GM18861 (cell line): Measurements from ENCODE around the gene TMEM94.

ENCODE experiments used
- ATAC-seq: cut with Tn5 transposase; IDR thresholded peaks from one replicate; pipeline ENCODE4 v1.9.1; 2021; ENCODE audit not compliant: unreplicated experiment

The TMEM94 gene

DNA sequence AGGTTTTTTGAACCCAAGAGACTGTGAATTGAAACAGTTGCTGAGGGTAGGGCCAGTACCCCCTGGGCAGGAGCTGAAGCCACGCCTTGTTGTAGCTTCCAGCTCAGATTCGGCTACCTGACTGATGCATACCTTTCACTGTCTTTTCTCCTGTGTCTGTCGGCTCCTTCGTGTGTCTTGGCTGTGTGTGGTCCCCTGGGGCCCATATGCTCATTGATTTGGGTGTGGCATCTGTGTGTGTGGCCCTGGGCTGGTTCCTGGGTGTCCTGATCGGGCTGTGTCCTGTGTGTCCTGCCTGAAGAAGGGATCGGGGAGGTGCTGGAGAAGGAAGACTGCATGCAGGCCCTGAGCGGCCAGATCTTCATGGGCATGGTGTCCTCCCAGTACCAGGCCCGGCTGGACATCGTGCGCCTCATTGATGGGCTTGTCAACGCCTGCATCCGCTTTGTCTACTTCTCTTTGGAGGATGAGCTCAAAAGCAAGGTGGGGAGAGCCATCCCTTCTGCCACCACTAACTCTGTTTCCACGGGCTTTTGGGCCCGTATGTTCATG is 38.0 kb downstream of the TMEM94 start:
- no peak for ATAC-seq

- no peak for ATAC-seq
Measured at GRCh38 chr17:75496005-75496404, 39.6 kb downstream of the TMEM94 start.

DNA sequence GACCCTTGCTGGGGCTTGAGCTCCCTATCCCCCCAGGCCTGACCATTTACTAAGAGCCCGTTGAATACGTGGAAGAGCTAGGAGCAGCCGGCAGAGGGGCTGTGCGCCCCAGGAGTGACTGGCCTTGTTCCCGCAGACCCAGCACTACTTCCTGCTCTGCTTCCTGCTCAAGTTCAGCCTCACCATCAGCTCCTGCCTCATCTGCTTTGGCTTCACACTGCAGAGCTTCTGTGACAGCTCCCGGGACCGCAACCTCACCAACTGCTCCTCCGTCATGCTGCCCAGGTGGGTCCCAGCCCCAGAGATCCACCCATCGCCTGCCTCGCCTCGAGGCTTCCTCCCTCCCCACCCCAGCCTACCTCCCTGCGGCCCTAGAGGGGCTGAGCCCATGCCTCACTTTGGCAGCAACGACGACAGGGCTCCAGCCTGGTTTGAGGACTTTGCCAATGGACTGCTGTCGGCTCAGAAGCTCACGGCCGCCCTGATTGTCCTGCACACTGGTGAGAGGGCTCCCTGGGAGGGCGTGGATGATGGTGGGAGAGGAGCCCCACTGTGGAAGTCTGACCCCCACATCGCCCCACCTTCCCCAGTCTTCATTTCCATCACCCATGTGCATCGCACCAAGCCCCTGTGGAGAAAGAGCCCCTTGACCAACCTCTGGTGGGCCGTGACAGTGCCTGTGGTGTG is 41.7 kb downstream of the TMEM94 start:
- no peak for ATAC-seq

GRCh38 chr17:75498726-75499213 is 42.3 kb downstream of the TMEM94 start:
- no peak for ATAC-seq

DNA sequence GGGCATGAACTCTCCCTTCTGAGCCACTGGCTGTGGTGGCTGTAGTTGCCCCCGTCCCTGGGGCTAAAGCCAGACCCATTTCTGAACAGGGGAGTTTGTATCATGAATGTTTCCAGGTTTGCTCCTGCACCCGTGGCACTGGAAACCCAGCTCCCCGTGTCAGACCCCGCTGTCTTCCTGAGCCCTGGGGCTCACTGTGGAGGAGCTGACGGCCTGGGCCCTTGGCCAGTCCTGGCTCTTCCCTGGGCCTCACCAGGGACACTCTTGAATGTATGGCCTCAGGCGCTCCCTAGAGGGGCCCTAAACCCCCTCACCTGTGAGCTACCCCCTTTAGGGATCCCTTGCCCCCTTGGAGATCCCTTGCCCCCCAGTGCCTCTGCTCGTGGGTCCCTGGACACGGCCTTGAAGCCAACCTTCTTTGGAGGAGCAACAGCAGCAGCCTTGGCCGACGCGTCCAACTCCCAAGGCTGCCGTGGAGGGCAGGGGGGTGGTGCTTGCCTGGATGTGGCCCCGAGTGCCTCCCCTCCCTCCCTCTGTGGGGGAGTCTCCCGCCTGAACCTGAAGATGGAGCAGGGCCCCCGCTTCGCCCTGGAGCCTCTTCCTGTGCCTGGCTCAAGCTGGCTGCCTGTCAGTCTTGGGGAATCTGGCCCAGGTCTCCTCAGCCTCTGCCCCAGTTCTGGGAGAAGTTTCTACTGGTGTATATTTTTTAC is 43.0 kb downstream of the TMEM94 start:
- ATAC-seq, result no peak

DNA sequence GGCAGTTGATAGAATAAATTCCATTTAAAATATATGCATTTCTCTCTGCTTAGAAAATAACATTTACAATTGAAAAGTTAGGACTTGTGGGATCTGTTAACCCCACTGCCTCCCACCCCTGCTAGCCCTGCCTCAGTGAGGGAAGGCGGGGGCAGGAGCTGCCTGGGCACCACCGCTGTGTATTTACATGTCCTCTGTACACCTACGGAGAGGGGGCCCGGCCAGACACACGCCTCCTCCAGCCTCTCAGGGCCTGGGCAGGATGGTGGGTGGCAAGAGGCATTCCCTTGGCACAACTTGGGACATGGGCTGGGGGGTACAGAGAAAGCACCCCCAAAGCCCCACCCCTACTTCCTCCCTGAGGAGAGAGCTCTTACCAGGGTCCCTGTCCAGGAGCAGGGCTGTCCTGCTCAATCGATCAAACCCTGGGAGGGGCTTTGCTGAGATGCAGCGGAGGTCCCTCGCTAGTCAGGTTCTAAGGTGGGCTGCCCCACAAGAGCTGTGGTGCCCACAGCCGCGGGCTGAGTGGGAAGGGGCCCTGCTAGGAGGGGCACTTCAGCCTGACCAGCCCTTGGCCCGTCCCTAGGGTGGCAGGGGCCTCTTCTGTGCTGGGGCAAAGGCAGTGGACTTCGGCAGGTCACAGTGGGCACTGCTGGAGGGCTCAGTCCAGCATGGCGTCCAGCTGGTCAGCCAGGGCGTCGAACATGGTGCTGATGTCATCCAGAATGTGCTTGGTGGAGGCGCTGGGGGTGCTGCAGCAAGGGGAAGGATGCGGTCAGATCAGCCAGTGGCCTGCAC is 44.2 kb downstream of the TMEM94 start:
- no peak for ATAC-seq

DNA sequence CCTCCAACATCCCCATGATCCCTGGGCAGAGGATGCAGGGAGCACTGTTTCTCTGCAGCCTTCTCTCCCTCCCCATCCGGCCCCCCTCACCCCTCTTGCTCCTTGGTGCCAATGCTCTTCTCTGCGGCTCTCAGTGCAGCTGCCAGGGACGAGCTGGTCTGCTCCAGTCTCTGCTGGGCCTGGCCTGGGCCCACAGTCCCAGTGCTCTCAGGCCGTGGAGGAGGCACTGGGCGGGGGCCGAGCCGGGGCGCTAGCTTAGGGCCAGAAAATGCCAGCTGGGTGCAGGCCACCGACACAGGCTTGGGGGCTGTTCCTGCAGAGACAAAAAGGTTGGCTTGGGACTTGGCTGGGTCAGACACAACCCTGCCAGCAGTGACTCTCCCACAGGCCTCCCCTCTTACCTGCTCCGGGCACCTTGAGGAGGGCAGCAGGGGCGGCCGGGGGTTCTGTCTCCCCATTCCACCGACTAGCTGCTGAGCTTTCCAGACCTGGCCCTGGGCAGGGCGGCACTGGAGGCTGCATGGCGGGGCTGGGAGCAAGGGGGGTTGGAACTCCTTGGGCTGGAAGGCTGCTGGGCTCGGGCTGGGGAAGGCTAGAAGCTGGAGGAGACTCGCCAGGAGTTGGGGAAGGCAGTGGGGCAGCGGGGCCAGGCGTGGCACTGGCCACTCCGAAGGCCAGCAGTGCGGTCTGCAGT is 45.1 kb downstream of the TMEM94 start:
- no peak for ATAC-seq

GRCh38 chr17:75502072-75502720 is 45.8 kb downstream of the TMEM94 start:
- ATAC-seq, result no peak

DNA sequence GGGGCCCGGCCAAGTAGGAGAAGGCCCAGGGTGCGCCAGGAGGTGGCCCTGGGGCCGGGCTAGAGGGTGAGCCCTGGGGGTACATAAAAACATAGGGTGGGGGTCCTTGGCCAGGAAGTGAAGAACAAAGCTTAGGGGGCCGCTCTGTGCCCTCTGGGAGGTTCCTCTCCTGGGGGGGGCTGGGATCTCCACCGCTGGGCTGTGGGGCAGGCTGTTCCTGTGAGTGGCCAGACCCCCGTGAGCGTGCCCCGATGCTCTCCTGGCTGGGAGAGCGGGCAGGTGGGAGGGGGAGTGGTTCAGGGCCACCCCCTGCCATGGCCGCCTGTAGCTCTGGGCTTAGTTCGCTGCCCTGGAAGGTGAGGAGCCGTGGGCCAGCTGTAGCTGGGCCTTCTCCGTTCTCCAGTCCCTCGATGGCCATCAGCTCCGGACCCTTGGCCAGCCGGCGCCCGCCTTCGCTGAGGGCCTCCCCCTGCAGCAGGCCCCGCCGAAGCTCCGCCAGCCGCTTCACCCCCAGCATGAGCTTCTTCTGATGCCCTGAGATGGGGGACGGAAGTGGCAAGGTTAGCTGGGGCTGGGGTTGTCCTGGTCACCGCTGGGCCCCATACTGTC is 46.4 kb downstream of the TMEM94 start:
- no peak for ATAC-seq

DNA sequence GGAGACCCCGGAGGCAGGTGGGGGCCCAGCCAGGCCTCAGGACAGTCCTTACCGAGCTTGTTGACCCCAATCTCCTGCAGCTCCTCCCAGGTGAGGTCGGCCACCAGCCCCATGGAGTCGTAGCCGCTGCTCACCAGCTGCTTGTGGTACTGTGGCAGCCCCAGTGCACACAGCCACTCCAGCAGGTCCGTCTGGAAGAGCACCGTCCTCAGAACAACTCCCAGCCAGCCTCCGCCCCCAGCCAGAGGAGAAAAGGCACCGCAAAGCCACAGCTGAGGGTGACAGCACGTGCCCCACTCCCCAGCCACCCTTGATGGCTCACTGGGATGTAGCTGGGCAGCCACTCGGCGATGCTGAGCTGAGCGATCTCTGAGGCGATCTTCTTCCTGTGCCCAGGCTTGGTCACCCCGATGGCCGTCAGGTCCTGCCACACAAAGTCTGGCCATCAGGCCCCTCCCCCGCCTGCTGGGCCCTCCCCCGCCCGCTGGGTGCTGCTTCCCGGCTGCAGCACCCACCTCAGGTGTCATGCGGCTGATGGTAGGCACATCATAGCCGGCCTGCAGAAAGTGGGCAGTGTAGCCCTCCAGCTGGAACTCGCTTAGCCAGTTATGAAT is 47.0 kb downstream of the TMEM94 start:
- no peak for ATAC-seq

DNA sequence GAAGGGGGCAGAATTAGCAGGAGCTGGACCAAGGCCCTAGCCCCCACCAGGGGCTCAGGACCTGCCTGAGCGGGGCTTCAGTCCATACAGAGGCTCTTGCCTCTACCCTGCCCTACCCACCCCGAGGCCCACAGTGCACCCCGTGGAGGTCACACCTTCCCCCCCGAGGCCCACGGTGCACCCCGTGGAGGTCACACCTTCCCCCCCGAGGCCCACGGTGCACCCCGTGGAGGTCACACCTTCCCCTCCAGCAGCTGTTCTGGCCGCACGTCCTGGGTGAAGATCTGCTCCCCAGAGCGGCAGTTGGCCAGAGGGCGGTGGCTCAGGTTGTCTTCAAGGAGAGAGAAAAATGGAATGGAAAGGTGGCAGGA is 47.5 kb downstream of the TMEM94 start:
- ATAC-seq, result no peak

DNA sequence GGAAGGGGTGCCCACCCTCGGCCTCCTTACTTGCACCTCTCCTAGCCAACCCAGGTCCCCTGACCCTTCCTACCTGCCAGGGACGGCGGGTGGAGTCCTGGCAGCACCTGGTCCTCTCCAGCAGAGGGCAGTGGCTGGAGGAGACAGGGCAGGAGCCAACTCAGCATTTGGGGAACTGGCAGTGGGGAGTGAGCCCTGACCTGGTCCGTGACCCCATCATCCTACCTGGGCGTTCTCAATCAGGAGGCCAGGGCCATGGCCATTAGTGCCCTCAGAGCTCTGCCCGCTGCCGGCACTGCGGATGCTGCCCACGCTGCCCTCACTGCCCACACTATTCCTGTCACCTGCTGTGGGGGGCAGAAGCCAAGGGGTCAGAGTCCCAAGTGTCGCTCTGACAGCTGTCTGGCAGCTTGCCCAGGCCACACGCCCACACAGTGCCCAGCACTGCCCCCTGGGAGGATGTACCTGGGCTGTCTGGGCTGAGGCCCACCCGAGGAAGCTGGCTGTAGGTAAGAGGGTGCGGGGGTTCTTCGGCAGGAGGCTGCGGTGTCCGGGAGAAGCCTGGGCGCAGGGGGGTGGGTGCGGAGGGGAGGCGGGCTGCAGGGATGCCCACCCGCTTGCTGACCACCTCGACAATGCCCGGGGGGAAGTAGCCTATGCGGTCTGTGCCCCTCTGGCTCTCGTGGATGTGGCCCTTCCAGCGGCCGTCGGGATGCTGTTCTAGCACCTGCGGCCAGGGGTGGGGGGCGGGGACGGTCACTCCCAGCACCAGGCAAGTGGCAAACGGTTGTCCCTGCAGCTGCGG is 48.1 kb downstream of the TMEM94 start:
- no peak for ATAC-seq

DNA sequence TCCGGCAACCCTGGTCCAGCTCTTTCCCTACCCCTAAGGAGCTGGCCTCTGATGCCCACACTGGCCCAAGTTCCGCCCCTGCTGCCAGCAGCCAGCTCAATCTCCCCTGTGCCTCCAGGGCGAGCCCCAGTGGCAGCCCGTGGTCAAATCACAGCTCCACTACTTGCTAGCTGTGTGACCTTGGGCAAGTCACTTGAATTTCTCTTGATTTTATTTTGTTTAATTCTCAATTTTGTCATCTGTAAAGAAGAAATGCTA is 48.6 kb downstream of the TMEM94 start:
- ATAC-seq, result no peak

- no peak for ATAC-seq
Measured at GRCh38 chr17:75505640-75506039, 49.2 kb downstream of the TMEM94 start.

- ATAC-seq, result no peak
Measured at GRCh38 chr17:75506134-75506533, 49.7 kb downstream of the TMEM94 start.

GRCh38 chr17:75506888-75507287 is 50.5 kb downstream of the TMEM94 start:
- ATAC-seq, result no peak

DNA sequence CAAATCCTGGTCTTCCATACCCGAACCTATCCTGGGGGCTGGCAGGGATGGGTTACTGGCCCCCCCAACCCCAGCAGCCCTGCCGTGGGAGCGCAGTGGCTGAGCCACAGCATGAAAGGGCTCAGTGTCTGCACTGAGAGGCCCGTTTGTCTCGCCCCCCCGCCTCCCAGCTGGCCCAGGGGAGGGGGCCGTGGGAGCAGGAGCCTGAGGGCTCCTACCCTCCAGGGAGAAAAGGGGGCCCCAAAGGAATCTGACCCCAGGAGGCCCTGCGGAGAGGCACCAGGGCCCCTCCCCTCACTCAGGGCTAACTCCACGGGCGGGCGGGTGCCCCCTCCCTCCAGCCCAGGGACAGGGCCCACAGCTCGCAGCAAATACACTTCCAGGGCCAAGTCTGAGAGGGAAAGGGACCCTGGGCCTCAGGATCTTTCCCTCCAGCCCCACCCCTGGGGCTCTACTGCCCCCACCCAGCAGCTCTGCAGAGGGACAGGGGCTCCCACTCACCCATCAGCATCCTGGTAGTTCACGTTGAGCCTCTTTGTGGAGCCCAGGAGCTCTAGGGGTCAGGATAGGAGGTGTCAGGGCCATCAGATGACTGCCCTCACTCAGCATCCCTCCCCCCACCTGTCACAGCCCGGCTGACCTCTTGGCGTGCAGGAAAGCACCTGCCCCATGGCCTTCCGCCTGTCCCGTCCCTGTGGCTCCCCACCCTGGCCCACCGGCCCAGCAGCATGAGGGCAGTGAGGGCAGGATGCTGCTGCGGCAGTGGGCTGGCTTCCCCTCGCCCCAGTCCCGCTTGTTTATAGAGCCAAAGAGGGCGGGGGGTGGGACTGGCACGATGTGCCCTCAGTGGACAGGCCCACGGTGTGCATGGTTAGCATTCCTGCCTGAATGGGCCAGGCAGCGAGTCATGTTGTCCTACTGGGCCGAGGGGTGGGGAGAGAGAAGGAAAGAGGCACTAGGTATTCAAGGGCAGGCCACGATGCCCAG is 51.6 kb downstream of the TMEM94 start:
- ATAC-seq, result no peak

DNA sequence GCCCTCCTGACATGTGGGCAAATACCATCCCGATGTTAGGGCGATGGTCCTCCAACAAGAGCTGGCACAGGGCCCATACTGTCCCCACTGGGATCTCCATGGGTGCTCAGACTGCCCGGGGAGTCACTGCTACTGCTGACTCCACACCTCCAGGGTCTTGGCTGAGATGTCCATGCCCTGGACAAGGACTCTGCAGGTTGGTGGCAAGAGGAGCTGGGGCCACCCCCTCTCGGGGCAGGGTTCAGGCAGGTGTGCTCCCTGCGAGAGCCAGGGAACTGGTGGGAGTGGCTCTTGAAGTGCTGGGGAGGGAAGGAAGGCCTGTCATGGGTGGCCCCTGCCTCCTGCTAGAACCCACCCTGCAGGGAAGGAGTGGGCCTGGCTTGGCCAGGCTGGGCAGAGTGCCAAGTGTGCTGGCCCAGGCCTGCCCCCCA is 52.5 kb downstream of the TMEM94 start:
- no peak for ATAC-seq
